ENCODE results near the gene STK24.

The STK24 gene

GRCh38 chr13:98537740-98538139 is 39.2 kb downstream of the STK24 start:
- ChIA-PET POLR2A (no interaction called here), CTCF (interaction anchor here (1.0 kb wide), 1 partner anchor 11 kb away, joined by 3 read pairs; no protein-coding TSS in a partner anchor)
- DNase-seq (ENCODE audit: low read depth, low spot score) = no peak
- no peak for TF ChIP-seq CTCF (IDR thresholded peaks at IDR 0.05; ENCODE audit: insufficient read depth, low read length, missing control alignments)
- no peak overlapping the region for H3K4me3 ChIP-seq (ENCODE audit: low read depth, low read length)

GRCh38 chr13:98537306-98537705 is 39.6 kb downstream of the STK24 start:
- DNase-seq (ENCODE audit: low read depth, low spot score) = no peak
- H3K4me3 ChIP-seq (ENCODE audit: low read depth, low read length) = no peak overlapping the region
- ChIA-PET POLR2A (no interaction called here), CTCF (interaction anchor here (0.9 to 1.0 kb wide), 2 partner anchors 9 to 10 kb away, joined by 3 read pairs; no protein-coding TSS in a partner anchor)
- no peak for TF ChIP-seq CTCF (IDR thresholded peaks at IDR 0.05; ENCODE audit: insufficient read depth, low read length, missing control alignments)

- no peak overlapping the region for H3K4me3 ChIP-seq (ENCODE audit: low read depth, low read length)
- CTCF ChIA-PET = interaction anchor here (0.9 to 1.5 kb wide), 2 partner anchors 9 to 12 kb away, joined by 3 read pairs; no protein-coding TSS in a partner anchor
- POLR2A ChIA-PET = no interaction called here
- no peak for DNase-seq (ENCODE audit: low read depth, low spot score)
- TF ChIP-seq CTCF (IDR thresholded peaks at IDR 0.05; ENCODE audit: insufficient read depth, low read length, missing control alignments) = no peak
These were observed 40.2 kb downstream of the STK24 start for GRCh38 chr13:98536729-98537128.

DNA sequence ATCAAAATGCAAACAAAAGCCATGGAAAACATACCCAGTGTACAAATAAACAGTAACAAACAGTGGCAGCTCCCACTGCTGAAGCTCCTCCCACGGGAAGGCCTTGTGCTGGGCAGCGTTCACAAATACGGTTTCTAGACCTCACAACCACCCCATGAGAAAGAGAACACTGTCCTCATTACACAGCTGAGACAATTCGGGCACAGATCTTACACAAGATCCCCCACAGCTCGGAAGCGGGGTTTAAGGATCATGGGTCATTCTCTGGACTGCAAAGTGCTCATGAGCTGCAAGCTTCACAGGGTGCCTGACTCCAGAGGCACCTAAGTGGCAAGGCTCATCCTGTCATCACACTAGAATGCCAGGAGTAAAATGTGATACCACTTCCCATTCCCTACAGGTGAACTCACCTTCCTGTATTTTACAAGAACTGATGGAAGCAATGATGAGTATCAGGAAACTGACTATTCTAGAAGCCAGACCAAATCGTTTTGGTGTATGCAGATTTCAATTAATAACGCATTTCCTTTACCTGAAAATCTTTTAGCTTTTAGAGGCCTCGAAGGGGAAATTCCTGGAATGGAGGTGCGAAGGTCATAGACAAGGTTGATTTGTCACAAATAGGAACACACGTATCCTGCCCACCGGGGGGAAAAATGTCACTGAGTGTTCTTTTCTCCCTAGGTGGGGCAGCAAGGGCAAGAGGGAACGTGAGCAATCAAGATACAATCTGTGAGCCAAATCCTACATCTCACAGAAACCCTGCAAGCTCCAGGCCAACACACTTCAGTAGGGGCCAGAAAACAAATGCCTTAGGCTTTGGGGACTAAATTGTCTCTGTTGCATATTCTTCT is 41.2 kb downstream of the STK24 start:
- CTCF ChIA-PET = interaction anchor here (1.5 kb wide), 1 partner anchor 13 kb away, joined by 3 read pairs; no protein-coding TSS in a partner anchor

DNA sequence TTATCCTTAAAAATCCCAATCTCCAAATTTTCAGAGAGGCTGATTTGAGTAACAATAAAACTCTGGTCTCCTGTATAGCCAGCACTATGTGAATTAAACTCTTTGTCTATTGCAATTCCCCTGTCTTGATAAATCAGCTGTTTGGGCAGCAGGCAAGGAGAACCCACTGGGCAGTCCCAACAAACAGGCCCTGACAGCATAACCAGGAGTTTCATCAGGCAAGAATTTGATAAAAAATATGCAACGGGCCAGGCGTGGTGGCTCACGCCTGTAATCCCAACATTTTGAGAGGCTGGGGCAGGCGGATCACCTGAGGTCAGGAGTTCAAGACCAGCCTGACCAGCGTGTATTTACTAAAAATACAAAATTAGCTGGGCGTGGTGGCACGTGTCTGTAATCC is 42.1 kb downstream of the STK24 start:
- POLR2A ChIA-PET = no interaction called here
- no peak overlapping the region for H3K4me3 ChIP-seq (ENCODE audit: low read depth, low read length)
- TF ChIP-seq CTCF (IDR thresholded peaks at IDR 0.05; ENCODE audit: insufficient read depth, low read length, missing control alignments) = no peak
- CTCF ChIA-PET = no interaction called here
- DNase-seq (ENCODE audit: low read depth, low spot score) = no peak

More for the DNA sequence above, 41.2 kb downstream of the STK24 start:
- POLR2A ChIA-PET = interaction anchor here (0.7 kb wide), 1 partner anchor 235 kb away, joined by 3 read pairs; no protein-coding TSS in a partner anchor
- TF ChIP-seq CTCF (IDR thresholded peaks at IDR 0.05; ENCODE audit: insufficient read depth, low read length, missing control alignments) = no peak
- no peak overlapping the region for H3K4me3 ChIP-seq (ENCODE audit: low read depth, low read length)
- no peak for DNase-seq (ENCODE audit: low read depth, low spot score)

DNA sequence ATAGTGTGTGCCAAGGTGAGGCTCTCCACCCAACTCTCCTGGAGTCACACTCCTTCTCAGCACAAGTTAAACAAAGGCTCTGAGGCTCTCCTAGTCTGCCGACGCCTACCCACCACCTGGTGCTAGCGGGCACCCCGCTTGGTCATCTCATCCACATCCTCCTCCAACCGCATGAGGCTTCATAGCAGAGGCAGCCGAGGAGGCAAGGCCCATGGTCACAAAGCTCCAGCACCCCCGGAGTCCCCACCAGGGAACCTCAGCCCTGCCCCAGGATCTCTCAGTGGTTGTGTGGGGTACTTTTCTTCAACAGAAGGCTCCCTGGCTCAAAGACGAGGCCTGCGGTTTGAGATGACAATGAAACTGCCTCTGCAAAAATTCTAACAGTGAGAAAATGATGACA is 43.0 kb downstream of the STK24 start:
- no peak for DNase-seq (ENCODE audit: low read depth, low spot score)
- POLR2A ChIA-PET = no interaction called here
- CTCF ChIA-PET = no interaction called here
- H3K4me3 ChIP-seq (ENCODE audit: low read depth, low read length) = no peak overlapping the region
- TF ChIP-seq CTCF (IDR thresholded peaks at IDR 0.05; ENCODE audit: insufficient read depth, low read length, missing control alignments) = no peak
